ENCODE results near the gene ATXN10. TPM values are rescaled to one million over a fixed set of nuclear protein-coding genes. Genes with fewer than 3 reads are reported as not detected.

ATXN10 gene
- total and polyA plus RNA-seq, 2 donors (not counting 1 experiment from before 2014, with no cell fraction given), result 164 to 350 TPM

DNA sequence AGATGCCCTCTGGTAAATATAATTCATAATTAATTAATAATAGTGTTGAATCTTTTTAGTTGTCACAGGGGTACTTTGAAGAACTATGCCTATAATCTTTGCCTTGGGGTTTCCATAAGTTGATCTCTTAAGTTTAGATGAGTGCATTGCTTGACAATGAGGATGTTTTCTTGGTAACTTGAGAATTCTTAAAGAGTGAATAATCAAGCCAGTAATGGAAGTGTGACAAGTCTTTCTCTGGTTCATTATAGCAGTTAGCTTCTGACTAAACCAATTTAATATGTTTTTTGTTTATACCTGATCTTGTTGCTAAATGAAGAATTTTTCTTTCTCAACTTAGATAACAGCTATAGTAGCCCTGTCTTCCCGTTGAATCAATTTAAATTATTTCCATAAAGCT lies 46.2 kb downstream of the ATXN10 start:
- H3K27ac ChIP-seq (ENCODE audit: insufficient read depth, low read length), result no peak overlapping the region

DNA sequence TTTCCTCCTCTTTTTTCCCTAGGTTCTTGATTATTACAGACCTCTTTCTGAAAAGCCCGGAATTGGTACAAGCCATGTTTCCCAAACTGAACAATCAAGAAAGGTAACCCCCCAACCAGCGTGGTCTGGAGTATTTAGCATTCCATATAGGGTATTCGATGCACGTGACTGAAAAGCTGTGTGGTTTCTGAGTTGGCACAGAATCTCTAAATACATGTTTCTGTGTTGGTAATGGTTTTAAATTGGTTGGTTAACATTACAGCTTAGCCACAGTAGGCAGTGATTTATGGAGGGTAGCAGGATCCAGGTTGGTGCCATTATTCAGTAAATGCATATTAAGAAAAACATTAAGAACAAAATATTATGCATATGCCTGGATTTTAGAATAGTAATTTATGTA lies 46.8 kb downstream of the ATXN10 start:
- Histone ChIP-seq H3K36me3 (ENCODE audit: control insufficient read depth, insufficient read depth, low read length) (peaks cover 4% of the 10 kb centered on the region), H4K20me1 (ENCODE audit: control insufficient read depth, extremely low read depth, insufficient read depth, low read length) (no peaks in the 10 kb centered on the region), H3K27ac (ENCODE audit: insufficient read depth, low read length) (no peak overlapping the region)

More for the DNA sequence above, 46.2 kb downstream of the ATXN10 start:
- TF ChIP-seq, protein P1, sequence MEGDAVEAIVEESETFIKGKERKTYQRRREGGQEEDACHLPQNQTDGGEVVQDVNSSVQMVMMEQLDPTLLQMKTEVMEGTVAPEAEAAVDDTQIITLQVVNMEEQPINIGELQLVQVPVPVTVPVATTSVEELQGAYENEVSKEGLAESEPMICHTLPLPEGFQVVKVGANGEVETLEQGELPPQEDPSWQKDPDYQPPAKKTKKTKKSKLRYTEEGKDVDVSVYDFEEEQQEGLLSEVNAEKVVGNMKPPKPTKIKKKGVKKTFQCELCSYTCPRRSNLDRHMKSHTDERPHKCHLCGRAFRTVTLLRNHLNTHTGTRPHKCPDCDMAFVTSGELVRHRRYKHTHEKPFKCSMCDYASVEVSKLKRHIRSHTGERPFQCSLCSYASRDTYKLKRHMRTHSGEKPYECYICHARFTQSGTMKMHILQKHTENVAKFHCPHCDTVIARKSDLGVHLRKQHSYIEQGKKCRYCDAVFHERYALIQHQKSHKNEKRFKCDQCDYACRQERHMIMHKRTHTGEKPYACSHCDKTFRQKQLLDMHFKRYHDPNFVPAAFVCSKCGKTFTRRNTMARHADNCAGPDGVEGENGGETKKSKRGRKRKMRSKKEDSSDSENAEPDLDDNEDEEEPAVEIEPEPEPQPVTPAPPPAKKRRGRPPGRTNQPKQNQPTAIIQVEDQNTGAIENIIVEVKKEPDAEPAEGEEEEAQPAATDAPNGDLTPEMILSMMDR (conservative IDR thresholded peaks at IDR 0.05 in 1 of 2, IDR thresholded peaks at IDR 0.05 in 1 of 2; ENCODE audit: low read depth in 1 of 2, low read length in 2 of 2), result no peak
- TF ChIP-seq EZH2 (IDR thresholded peaks at IDR 0.05; ENCODE audit: low read length, missing control alignments), result no peak
- Histone ChIP-seq H3K36me3 (ENCODE audit: control insufficient read depth, insufficient read depth, low read length) (peaks cover 4% of the 10 kb centered on the region), H3K9me3 (ENCODE audit: control insufficient read depth, insufficient read depth, low read depth, low read length) (no peaks in the 10 kb centered on the region), H4K20me1 (ENCODE audit: control insufficient read depth, extremely low read depth, insufficient read depth, low read length) (no peaks in the 10 kb centered on the region), H2AFZ (ENCODE audit: low read length) (no peak overlapping the region), H3K4me1 (ENCODE audit: control insufficient read depth, extremely low read depth, insufficient read depth, low read length) (peaks cover 3% of the 10 kb centered on the region), H3K27me3 (ENCODE audit: control insufficient read depth, insufficient read depth, low read length) (no peaks in the 10 kb centered on the region), H3K4me2 (ENCODE audit: extremely low read depth, insufficient read depth, low read length) (no peak overlapping the region), H3K9ac (ENCODE audit: insufficient read depth, low read length) (no peak overlapping the region), H3K79me2 (ENCODE audit: control insufficient read depth, insufficient read depth, low read length) (peaks cover 6% of the 10 kb centered on the region), H3K4me3 (replicated peaks in 1 of 4; ENCODE audit: control extremely low read depth in 1 of 4, insufficient read depth in 1 of 4, low read depth in 3 of 4, low read length in 4 of 4) (no peak overlapping the region)
- peak; percentile 52 to 85 for DNase-seq (ENCODE audit: low read depth in 2 of 2)

DNA sequence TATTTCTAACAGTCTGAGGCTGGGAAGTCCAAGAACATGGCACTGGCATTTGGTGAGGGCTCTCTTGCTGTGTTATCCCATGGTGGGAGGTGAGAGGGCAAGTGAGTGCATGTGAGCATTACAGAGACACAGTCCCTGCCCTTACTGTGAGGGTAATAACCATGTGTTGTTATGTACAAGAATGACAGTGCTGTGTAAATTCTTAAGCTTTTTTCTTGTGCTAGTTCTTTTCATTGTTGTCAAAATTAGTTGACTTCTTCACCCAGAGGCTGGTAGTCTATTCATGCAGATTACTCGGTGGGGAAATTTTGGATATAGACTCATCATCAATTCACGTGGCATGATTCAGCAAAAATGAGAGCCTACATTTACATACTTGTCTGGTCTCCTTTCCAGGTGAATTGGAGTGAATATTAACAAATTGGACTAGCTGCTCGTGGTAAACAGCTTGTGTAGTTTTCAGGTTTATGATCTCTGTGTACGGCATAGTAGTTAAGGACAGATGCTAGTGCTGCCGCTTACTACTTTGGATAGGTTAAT lies 49.3 kb downstream of the ATXN10 start:
- Histone ChIP-seq H3K9me3 (ENCODE audit: control insufficient read depth, insufficient read depth, low read depth, low read length) (no peaks in the 10 kb centered on the region), H3K4me2 (ENCODE audit: extremely low read depth, insufficient read depth, low read length) (no peak overlapping the region), H3K27ac (ENCODE audit: insufficient read depth, low read length) (no peak overlapping the region), H3K79me2 (ENCODE audit: control insufficient read depth, insufficient read depth, low read length) (peaks cover 23% of the 10 kb centered on the region), H2AFZ (ENCODE audit: low read length) (no peak overlapping the region), H3K4me1 (ENCODE audit: control insufficient read depth, extremely low read depth, insufficient read depth, low read length) (peaks cover 3% of the 10 kb centered on the region), H3K27me3 (ENCODE audit: control insufficient read depth, insufficient read depth, low read length) (no peaks in the 10 kb centered on the region), H4K20me1 (ENCODE audit: control insufficient read depth, extremely low read depth, insufficient read depth, low read length) (no peaks in the 10 kb centered on the region), H3K9ac (ENCODE audit: insufficient read depth, low read length) (no peak overlapping the region), H3K4me3 (replicated peaks in 1 of 4; ENCODE audit: control extremely low read depth in 1 of 4, insufficient read depth in 1 of 4, low read depth in 3 of 4, low read length in 4 of 4) (no peak overlapping the region), H3K36me3 (ENCODE audit: control insufficient read depth, insufficient read depth, low read length) (peaks cover 4% of the 10 kb centered on the region)
- TF ChIP-seq, protein P1 (conservative IDR thresholded peaks at IDR 0.05 in 1 of 2, IDR thresholded peaks at IDR 0.05 in 1 of 2; ENCODE audit: low read depth in 1 of 2, low read length in 2 of 2), result no peak
- no peak for TF ChIP-seq EZH2 (IDR thresholded peaks at IDR 0.05; ENCODE audit: low read length, missing control alignments)
- peak in 1 of 2 donors; percentile 34 for DNase-seq (ENCODE audit: low read depth in 2 of 2)

More for the DNA sequence above, 46.8 kb downstream of the ATXN10 start:
- H3K4me3 ChIP-seq (replicated peaks in 1 of 4; ENCODE audit: control extremely low read depth in 1 of 4, insufficient read depth in 1 of 4, low read depth in 3 of 4, low read length in 4 of 4), result no peak overlapping the region
- H3K9me3 ChIP-seq (ENCODE audit: control insufficient read depth, insufficient read depth, low read depth, low read length), result no peaks in the 10 kb centered on the region
- TF ChIP-seq EZH2 (IDR thresholded peaks at IDR 0.05; ENCODE audit: low read length, missing control alignments), result no peak
- TF ChIP-seq, protein P1 (conservative IDR thresholded peaks at IDR 0.05 in 1 of 2, IDR thresholded peaks at IDR 0.05 in 1 of 2; ENCODE audit: low read depth in 1 of 2, low read length in 2 of 2), result no peak
- H3K27me3 ChIP-seq (ENCODE audit: control insufficient read depth, insufficient read depth, low read length), result no peaks in the 10 kb centered on the region
- peaks cover 9% of the 10 kb centered on the region for H3K79me2 ChIP-seq (ENCODE audit: control insufficient read depth, insufficient read depth, low read length)
- H3K4me1 ChIP-seq (ENCODE audit: control insufficient read depth, extremely low read depth, insufficient read depth, low read length), result peaks cover 3% of the 10 kb centered on the region
- H3K4me2 ChIP-seq (ENCODE audit: extremely low read depth, insufficient read depth, low read length), result no peak overlapping the region
- peak in 1 of 2 donors; percentile 32 for DNase-seq (ENCODE audit: low read depth in 2 of 2)
- no peak overlapping the region for H3K9ac ChIP-seq (ENCODE audit: insufficient read depth, low read length)
- no peak overlapping the region for H2AFZ ChIP-seq (ENCODE audit: low read length)

All from fibroblast of lung (primary cell).